Glutamatergic neuron (in vitro differentiated cells): ENCODE results near the gene TMA7. TPM values are rescaled to one million over a fixed set of nuclear protein-coding genes. Genes with fewer than 3 reads are reported as not detected.

Experiments used
- DNase-seq: peaks from one replicate; pipeline ENCODE4 v3.0.0; 2022
- H3K27ac Mint-ChIP-seq: one replicate; pipeline ENCODE4 v1.8.0; 2020; ENCODE audit warnings: mild to moderate bottlenecking, mixed read lengths, inconsistent platforms; ENCODE audit not compliant: unreplicated experiment
- H3K27me3 Mint-ChIP-seq: one replicate; pipeline ENCODE4 v1.8.0; 2020; ENCODE audit warnings: mild to moderate bottlenecking, moderate library complexity, mixed read lengths, inconsistent platforms; ENCODE audit not compliant: unreplicated experiment
- H3K36me3 Mint-ChIP-seq: one replicate; pipeline ENCODE4 v1.8.0; 2020; ENCODE audit warnings: mild to moderate bottlenecking, mixed read lengths, inconsistent platforms; ENCODE audit not compliant: unreplicated experiment
- H3K4me1 Mint-ChIP-seq: one replicate; pipeline ENCODE4 v1.8.0; 2020; ENCODE audit warnings: mild to moderate bottlenecking, low read depth, mixed read lengths, inconsistent platforms; ENCODE audit not compliant: unreplicated experiment
- H3K4me3 Mint-ChIP-seq: one replicate; pipeline ENCODE4 v1.8.0; 2020; ENCODE audit warnings: mild to moderate bottlenecking, mixed read lengths, inconsistent platforms; ENCODE audit not compliant: unreplicated experiment
- H3K9me3 Mint-ChIP-seq: one replicate; pipeline ENCODE4 v1.8.0; 2020; ENCODE audit warnings: mild to moderate bottlenecking, moderate library complexity, mixed read lengths, inconsistent platforms; ENCODE audit not compliant: unreplicated experiment
- CTCF ChIP-seq: fragments of 200-600 bp; sonication (generic); IDR thresholded peaks from one replicate; pipeline ENCODE4 v1.5.0; 2021; ENCODE audit not compliant: partially characterized antibody, unreplicated experiment
- total RNA-seq: library from RNA; stranded (reverse); fragmentation: NEBNext Ultra II Directional; extraction: Animal tissue kit (Norgen Biotek cat#: 25700); gene quantifications from one replicate; pipeline ENCODE4 v1.2.1, GENCODE V29; 2021; ENCODE audit not compliant: unreplicated experiment

The TMA7 gene
- total RNA-seq, 1 donor from 2014 or later: 154 TPM

GRCh38 chr3:48409291-48410201 lies 30.5 kb upstream of the TMA7 start:
- no peak for TF ChIP-seq CTCF
- Mint-ChIP-seq H3K4me3 (no peak overlapping the region), H3K4me1 (no peaks in the 10 kb centered on the region), H3K36me3 (no peaks in the 10 kb centered on the region), H3K27me3 (peaks cover 9% of the 10 kb centered on the region), H3K27ac (no peak overlapping the region), H3K9me3 (peaks cover 4% of the 10 kb centered on the region)
- DNase-seq: peak; percentile 10

- Mint-ChIP-seq H3K4me3 (no peak overlapping the region), H3K9me3 (peaks cover 4% of the 10 kb centered on the region), H3K36me3 (no peaks in the 10 kb centered on the region), H3K27me3 (peaks cover 9% of the 10 kb centered on the region), H3K4me1 (no peaks in the 10 kb centered on the region), H3K27ac (no peak overlapping the region)
- no peak for TF ChIP-seq CTCF
- peak; percentile 3 for DNase-seq
Measured at GRCh38 chr3:48410205-48411040, 29.6 kb upstream of the TMA7 start.

GRCh38 chr3:48411041-48411588 lies 28.9 kb upstream of the TMA7 start:
- Mint-ChIP-seq H3K27ac (no peak overlapping the region), H3K9me3 (peaks cover 2% of the 10 kb centered on the region), H3K27me3 (peaks cover 9% of the 10 kb centered on the region), H3K4me1 (no peaks in the 10 kb centered on the region), H3K36me3 (no peaks in the 10 kb centered on the region), H3K4me3 (no peak overlapping the region)
- no peak for TF ChIP-seq CTCF
- no peak for DNase-seq

- TF ChIP-seq CTCF: no peak
- Mint-ChIP-seq H3K4me3 (no peak overlapping the region), H3K9me3 (peaks cover 2% of the 10 kb centered on the region), H3K27ac (no peak overlapping the region), H3K4me1 (no peaks in the 10 kb centered on the region), H3K27me3 (peaks cover 8% of the 10 kb centered on the region), H3K36me3 (no peaks in the 10 kb centered on the region)
- DNase-seq: peak; percentile 1
Measured at GRCh38 chr3:48411606-48412374, 28.3 kb upstream of the TMA7 start.
